HG03575 (cell line): ENCODE measurements around the gene TOGARAM1.

Experiments used
- ATAC-seq: cut with Tn5 transposase; IDR thresholded peaks from one replicate; pipeline ENCODE4 v1.9.1; 2021; ENCODE audit not compliant: unreplicated experiment, insufficient number of reproducible peaks, low FRiP score; ENCODE audit errors: extremely low read depth

Gene TOGARAM1

DNA sequence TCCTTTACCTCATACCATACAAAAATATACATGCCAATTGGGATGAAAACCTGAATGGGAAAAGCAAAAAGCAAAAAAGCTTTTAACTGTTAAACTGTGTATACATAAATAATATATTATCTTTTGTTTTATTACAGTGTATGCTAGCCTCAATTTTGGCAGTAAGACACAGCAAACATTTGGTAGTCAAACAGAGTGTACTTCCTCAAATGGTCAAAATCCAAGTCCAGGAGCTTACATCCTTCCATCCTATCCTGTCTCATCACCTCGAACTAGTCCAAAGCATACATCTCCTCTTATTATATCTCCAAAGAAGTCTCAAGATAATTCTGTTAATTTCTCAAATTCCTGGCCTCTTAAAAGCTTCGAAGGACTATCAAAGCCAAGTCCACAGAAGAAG is 41.9 kb downstream of the TOGARAM1 start:
- ATAC-seq = no peak

DNA sequence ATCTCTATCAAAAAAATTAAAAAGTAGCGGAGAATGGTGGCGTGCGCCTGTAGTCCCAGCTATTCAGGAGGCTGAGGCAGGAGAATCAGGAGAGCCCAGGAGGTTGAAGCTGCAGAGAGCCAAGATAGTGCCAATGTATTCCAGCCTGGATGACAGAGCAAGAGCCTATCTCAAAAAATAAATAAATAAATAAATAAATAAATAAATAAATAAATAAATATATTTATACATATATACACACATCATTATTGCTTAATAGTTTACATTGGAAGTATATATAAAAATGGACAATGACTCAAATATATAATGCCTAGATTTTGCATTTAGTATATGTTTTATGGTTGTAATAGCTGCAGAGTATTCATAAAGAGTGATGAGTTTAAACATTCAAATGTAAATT is 53.1 kb downstream of the TOGARAM1 start:
- no peak for ATAC-seq

DNA sequence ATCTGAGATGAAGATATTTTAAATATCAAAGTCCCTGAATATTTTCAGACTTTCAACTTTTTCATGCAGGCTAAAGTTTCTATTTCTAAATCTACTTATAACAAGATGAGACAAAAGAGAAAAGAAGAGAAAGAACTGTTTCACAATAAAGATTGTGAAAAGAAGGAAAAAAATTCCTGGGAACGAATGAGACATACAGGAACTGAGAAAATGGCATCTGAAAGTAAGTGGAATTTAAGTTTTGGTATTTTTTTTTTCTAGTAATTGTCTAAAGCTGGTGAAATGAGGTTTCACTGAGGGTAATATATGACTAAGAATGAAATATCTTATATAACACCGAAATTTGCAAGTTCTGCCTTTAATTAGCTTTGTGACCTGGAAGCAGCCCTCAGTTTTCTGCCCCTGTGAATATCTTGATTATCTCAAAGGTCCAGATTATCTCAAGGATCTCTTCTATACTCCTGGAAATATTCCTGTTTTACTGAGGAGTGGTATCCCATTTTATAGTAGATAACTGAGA is 66.2 kb downstream of the TOGARAM1 start:
- ATAC-seq = no peak

DNA sequence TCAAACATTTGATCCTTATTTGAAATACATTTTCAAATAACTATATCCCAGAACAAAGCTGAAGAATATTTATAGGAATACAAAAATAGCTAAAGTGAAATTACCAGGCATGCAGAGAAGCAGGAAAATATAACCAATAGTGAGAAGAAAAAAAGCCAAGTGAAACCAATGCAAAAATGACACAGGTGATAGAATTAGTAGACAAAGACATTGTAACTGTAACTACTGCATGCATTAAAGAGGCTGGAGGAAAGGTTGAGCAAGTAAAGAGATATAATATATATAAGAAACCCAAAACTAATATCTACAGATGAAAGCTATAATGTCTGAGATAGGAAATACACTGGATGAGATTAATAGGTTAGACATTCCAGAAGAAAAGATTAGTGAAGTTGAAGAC is 72.7 kb downstream of the TOGARAM1 start:
- ATAC-seq = no peak

DNA sequence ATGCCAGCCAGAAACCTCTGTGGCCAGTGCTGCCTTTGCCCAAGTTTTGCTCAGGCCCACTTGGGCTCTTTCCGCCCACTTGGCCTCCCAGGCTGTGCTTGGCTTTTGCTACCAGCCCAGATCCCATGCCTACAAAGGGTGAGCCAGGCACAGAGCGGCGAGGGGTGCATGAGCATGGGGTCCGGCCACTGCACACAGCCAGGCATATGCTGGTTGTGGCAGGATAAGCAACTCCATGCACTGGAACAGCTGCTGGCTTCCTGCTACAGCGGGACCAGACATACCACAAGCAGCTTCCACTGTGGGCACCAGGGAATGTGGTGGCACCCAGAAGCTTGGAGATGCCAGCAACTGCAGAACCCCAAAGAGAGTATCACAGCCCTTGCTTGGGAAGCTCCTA is 76.3 kb downstream of the TOGARAM1 start:
- no peak for ATAC-seq

DNA sequence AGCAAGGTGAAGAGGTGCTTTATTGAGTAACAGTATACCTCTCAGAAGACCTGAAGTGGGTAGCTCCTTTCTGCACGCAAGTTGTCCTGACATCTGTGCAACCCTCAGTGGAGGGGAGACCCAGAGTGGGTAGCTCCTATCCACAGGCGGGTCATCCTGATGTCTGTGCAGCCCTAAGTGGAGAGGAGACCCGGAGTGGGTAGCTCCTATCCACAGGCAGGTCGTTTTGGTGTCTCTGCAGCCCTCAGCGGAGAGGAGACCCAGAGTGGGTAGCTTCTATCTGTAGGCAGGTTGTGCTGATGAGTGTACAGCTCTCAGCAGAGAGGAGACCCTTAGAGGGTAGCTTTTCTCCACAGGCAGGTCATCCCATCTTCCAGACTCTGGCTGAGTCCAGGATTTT is 76.9 kb downstream of the TOGARAM1 start:
- ATAC-seq = no peak

DNA sequence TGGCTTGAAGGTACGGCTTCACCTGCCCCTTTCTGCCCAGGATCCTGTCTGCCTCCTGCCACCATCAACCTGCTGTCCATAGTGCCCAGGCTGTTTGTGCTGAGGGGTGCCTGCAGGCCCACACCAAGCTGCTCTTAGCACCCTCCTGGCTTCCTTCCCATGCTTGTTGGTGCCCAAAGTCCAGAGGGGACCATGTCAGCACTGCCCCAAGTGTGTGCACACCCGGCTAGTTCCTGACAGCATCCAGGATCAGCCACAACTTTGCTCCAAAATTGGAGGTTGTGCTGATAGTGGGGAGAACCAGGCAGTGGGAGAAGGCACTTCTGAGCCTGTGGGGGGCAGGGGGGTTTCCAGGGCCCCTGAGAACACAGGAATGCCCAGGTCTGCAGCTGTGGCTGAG is 77.4 kb downstream of the TOGARAM1 start:
- ATAC-seq = no peak

DNA sequence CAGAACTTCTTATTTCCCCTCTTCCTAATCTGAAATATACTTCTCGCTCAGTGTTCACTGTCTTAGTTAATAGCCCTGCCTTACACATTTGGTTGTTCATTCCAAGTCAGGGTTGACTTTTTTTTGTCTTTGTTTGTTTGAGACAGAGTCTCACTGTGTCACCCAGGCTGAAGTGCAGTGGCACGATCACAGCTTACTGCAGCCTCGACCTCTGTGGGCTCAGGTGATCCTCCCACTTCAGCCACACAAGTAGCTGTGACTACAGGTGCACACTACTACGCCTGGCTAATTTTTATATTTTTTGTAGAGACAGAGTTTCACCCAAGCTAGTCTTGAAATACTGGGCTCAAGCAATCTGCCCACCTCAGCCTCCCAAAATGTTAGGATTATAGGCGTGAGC is 79.7 kb downstream of the TOGARAM1 start:
- no peak for ATAC-seq

DNA sequence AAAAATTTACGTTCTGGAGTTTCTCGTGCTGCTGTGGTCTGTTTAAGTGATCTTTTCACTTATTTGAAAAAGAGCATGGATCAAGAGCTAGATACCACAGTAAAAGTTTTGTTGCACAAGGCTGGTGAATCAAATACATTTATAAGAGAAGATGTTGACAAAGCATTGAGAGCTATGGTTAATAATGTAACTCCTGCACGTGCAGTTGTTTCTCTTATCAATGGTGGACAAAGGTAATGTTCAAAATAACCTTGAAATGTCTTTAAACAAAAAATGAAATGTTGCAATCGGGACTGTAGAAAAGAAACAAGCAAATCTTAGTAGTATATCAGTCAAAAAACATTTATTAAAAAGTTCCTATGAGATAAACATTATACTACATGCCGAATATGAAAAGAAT is 82.6 kb downstream of the TOGARAM1 start:
- ATAC-seq = no peak

DNA sequence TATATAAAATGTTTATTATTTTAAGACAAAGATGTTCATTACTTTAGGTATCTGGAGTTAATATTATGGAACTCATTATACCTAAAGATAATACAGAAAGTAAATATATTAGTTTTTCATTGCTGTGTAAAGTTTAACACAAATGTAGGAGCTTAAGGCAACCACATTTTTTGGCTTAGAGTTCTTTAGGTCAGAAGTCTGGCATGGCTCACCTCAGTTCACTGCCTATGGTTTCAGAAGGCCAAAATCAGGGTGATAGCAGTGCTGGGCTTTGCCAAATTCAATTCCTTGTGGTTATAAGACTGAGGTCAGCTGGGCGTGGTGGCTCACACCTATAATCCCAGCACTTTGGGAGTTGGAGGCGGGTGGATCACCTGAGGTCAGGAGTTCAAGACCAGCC is 86.4 kb downstream of the TOGARAM1 start:
- no peak for ATAC-seq

DNA sequence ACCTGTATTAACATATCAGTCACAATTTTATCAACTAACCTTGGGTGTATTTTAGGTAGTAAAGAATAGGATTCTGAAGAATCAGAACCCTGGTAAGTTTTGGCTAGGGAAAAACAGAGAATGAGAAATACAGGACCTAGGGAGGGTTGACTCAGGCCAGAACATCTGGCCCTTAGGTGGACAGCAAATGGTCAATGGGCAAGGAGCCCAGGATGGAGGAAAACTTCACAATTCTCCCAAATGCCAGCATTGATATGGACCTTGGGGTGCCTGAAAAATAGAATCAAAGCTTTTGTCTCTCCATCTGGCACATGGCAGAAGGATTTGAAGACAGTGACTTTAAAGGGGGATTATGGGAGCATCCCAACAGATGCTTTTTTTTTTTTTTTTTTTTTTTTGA is 89.2 kb downstream of the TOGARAM1 start:
- ATAC-seq = no peak

DNA sequence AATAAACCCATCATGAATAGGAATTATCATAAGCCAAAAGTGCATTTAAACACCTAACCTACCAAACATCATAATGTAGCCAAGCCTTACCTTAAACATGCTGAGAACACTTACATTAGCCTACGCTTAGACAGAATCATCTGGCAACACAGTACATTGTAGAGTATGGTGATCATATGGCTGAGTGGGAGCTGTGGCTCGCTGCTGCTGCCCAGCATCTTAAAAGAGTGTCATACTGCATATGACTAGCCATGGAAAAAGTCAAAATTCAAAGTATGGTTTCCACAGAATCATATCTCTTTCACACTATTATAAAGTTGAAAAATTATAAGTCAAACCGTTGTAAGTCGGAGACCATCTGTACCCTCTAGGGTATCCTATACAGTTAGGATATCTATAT is 89.9 kb downstream of the TOGARAM1 start:
- ATAC-seq = no peak

DNA sequence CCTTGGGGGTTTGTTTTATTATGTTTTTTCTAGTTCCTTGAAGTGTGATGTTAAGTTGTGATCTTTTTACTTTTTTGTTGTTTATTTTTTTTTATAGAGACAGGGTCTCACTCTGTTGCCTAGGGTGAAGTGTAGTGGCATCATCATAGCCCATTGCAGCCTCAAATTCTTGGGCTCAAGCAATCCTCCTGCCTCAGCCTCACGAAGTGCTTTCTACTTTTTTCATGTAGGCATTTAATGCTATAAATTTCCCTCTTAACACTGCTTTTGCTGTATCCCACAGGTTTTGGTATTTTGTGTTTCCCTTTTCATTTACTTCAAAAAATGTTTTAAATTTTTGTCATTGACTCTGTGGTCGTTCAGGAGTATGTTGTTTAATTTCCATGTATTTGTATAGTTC is 95.4 kb downstream of the TOGARAM1 start:
- no peak for ATAC-seq

DNA sequence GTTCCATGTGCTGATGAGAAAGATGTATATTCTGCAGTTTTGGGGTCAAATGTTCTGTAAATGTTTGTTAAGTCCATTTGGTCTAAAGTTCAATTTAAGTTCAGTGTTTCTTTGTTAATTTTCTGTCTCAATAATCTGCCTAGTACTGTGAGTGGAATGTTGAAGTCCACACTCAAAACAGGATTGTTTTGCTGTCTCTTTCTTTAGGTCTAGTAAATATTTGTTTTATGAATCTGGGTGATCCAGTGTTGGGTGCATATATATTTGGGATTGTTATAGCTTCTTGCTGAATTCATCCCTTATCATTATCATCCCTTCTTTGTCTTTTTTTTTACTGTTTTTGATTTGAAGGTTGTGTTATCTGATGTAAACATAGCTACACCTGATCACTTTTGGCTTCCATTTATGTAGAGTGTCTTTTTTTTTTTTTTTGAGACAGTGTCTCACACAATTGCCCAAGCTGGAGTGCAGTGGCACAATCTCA is 95.9 kb downstream of the TOGARAM1 start:
- ATAC-seq = no peak

DNA sequence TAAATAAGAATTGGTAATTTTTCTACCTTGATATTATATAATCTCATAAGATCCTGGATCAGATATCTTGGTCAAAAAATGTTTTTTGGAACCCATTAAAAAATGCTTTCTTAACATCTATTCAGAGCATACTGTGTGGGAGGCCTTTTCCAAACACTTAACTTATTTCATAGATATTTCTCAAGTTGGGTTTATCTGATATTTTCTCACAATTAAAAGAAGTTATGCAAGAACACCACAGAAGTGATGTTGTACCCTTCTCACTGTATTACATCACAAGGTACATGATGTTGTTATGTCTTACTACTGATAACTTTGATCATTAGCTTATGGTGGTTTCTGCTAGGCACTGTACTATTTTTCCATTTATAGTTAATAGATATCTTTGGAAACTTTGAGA is 98.6 kb downstream of the TOGARAM1 start:
- ATAC-seq = no peak

DNA sequence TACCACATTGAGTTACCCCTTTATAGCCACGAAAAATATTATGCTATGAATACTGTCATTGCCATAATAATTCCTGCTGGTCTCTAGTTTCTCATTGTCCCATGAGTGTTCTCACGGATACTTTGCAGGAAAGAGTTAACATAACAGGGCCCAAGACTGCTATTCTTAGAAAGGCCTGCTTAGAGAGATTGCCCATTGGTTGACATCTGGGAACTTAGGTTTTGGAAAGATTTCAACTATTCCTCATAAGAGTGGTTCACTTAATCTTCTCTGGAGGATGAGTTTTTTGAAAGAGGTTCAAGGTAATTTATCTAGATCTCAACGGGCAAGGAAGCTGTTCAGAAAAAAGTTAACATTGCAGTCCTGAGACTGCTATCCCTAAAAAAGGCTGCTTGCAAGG is 103.5 kb downstream of the TOGARAM1 start:
- ATAC-seq = no peak

DNA sequence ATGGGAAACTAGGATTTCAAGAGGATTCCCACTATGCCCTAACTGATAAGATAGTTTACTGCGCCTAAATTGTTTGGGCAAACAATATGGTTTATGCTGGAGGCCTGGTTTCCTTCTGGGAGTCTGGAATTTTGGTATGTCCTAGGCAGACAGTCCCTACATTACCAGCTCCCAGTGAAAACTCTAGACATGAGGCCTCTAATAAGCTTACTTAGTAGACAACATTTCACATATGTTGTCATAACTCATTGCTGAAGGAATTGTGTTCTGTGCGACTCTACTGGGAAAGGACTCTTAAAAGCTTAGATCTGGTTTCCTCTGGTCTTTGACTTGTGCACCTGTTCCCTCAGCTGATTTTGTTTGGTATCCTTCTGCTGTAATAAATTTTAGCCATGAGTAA is 104.0 kb downstream of the TOGARAM1 start:
- ATAC-seq = no peak

DNA sequence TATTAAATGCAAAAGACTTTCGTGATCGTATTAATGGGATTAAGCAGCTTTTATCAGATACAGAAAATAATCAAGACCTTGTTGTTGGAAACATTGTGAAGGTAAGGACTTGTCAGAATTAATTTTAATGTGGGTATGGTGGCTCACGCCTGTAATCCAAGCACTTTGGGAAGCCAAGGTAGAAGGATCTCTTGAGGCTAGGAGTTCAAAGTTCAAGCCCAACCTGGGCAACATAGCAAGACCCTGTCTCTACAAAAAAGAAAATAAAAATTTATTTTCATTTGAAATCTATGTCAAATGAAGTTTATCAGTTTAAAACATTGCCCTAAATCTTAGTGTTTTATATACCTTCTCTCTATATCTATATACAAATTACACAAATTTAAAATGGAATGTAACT is 104.7 kb downstream of the TOGARAM1 start:
- ATAC-seq = no peak

DNA sequence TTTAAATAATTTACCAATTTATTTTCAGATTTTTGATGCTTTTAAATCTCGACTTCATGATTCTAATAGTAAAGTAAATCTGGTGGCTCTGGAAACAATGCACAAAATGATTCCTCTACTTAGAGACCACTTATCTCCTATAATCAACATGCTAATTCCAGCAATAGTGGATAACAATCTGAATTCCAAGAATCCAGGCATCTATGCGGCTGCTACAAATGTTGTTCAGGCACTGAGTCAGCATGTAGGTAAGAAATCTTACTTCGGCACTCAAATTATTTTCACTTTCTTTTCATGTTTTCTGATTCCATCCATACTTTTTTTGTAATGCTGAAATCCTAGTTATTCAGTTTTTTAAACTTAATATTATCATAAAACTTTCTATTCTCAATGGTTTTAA is 106.4 kb downstream of the TOGARAM1 start:
- ATAC-seq = no peak

DNA sequence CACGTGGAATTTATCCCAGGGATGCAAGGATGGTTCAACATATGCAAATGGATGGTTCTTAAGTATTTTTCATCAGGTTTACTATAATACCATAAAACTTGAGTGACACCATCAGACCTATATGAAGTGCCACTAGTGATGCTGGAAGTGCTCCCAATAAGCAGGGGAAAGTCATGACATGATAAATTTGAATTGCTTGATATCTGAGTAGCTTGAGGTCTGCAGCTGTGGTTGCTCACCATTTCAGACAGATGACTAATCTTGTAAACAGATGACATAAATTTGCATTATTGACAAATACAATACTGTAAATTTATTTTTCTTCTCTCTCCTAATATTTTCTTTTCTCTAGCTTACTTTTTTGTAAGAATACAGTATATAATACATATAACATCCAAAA is 108.2 kb downstream of the TOGARAM1 start:
- ATAC-seq = no peak

DNA sequence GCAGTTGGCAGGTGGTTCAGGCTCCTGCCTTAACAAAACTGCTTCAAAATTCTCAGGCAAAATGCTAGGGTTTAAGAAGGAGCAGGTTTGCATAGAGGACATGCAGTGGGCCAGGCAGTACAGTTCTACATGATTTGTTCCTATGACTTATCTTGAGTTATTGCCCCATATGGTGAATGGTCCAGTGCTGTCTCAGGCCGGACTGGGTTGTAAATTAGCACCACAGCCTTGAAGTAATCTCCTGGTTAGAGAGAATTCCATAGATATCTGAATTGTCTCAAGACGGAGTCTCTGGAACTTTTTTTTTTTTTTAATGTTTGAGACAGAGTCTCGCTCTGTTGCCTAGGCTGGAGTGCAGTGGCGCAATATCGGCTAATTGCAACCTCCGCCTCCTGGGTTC is 110.1 kb downstream of the TOGARAM1 start:
- ATAC-seq = no peak
